ENCODE measurements around the gene SARDH. TPM values are rescaled to one million over a fixed set of nuclear protein-coding genes. Genes with fewer than 3 reads are reported as not detected.

Gene SARDH
- total RNA-seq, 2 donors from 2014 or later = 20.2 to 61.0 TPM

DNA sequence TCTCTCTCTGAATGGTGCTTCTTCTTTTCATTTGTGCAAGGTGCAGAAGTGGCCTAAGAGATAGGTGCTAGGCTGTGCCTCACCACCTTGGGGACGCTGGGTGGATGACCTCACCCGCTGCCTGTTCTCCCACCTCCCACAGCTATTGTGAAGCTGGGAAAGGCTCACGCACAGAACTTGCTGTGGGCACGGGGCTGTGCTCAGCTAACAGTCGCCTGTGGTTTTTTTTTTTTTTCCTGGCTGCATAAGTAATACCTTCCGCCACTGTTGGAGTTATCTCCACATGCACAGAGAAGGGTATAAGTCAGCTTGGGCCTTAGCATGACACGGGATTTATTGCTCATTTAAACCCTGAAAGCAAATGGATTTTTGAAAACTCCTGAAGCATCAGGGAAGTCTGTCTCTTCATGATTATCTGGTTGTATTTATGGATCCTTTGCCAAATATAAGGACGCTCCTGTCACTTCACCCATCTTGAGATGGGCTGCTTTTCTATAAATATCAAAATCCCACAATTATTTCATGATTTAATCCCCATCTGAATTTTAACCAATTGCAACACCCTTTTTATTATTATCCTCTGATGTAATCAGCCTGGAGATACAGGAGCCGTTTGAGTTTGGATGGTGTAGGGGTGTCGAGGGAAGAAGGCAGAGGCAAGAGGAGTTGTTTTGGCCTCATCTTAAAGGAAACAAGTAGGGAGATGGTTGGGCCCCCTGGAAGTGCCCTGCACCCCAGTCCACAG lies 93.0 kb downstream of the SARDH start:
- Histone ChIP-seq H3K4me3 (no peak overlapping the region), H3K27ac (no peak overlapping the region), H3K27me3 (no peaks in the 10 kb centered on the region), H3K9me3 (no peaks in the 10 kb centered on the region), H3K4me1 (no peaks in the 10 kb centered on the region), H3K36me3 (replicated peaks in 1 of 2; ENCODE audit: insufficient read depth in 1 of 2, low read depth in 2 of 2) (no peaks in the 10 kb centered on the region)
- intact Hi-C loops (cut with DNase I) = no loop called here
- WGBS, 2 donors = 54 to 65% methylated on average over 10 of the region's 10 CpGs
- DNase-seq (no peak), ATAC-seq (no peak)
- TF ChIP-seq POLR2A (IDR thresholded peaks at IDR 0.05) = no peak
- TF ChIP-seq, protein P1, sequence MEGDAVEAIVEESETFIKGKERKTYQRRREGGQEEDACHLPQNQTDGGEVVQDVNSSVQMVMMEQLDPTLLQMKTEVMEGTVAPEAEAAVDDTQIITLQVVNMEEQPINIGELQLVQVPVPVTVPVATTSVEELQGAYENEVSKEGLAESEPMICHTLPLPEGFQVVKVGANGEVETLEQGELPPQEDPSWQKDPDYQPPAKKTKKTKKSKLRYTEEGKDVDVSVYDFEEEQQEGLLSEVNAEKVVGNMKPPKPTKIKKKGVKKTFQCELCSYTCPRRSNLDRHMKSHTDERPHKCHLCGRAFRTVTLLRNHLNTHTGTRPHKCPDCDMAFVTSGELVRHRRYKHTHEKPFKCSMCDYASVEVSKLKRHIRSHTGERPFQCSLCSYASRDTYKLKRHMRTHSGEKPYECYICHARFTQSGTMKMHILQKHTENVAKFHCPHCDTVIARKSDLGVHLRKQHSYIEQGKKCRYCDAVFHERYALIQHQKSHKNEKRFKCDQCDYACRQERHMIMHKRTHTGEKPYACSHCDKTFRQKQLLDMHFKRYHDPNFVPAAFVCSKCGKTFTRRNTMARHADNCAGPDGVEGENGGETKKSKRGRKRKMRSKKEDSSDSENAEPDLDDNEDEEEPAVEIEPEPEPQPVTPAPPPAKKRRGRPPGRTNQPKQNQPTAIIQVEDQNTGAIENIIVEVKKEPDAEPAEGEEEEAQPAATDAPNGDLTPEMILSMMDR (IDR thresholded peaks at IDR 0.05) = no peak

DNA sequence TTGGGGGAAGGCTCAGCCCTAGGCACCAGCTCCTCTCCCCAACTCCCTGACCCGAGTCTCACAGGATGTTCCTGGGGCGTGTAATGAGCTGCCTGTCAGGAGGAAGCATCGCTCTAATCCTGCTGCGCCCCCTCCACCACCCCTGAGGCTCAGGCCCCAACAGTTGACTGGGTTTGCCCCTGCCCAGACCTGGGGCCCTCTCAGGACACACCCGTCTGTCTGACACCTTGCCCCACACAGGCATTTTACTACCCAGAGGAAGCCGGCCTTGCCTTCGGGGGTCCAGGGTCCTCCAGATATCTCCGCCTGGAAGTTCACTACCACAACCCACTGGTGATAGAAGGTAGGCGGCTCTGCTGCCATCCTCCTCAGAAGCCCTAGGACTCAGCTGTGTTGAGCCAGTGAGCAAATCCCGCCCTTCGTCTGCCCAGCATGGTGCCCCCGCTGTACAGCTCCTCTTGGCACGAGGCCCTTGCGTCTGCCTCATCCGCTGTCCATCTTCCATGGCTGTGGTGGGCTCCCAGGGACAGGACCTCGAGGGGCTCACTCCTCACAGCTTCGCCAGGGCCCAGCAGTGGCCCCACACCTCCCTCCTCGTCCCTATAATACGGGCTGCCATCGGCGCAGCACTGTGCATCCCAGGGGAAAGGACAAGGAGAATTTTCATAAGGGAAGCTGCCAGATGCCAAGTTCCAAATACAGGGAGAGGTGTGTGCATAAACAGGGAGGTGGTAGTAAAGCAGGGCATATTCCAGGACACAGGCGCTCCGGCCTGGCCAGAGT lies 94.0 kb downstream of the SARDH start:
- intact Hi-C loops (cut with DNase I) = no loop called here
- ATAC-seq (no peak), DNase-seq (no peak)
- no peaks in the 10 kb centered on the region for H3K9me3 ChIP-seq
- 77 to 80% methylated on average over 17 to 23 of the region's 23 CpGs for WGBS, 2 donors
- no peaks in the 10 kb centered on the region for H3K36me3 ChIP-seq (replicated peaks in 1 of 2; ENCODE audit: insufficient read depth in 1 of 2, low read depth in 2 of 2)
- no peak overlapping the region for H3K27ac ChIP-seq
- no peak overlapping the region for H3K4me3 ChIP-seq
- no peaks in the 10 kb centered on the region for H3K4me1 ChIP-seq
- no peak for TF ChIP-seq POLR2A (IDR thresholded peaks at IDR 0.05)
- TF ChIP-seq, protein P1 (IDR thresholded peaks at IDR 0.05) = no peak
- no peaks in the 10 kb centered on the region for H3K27me3 ChIP-seq

DNA sequence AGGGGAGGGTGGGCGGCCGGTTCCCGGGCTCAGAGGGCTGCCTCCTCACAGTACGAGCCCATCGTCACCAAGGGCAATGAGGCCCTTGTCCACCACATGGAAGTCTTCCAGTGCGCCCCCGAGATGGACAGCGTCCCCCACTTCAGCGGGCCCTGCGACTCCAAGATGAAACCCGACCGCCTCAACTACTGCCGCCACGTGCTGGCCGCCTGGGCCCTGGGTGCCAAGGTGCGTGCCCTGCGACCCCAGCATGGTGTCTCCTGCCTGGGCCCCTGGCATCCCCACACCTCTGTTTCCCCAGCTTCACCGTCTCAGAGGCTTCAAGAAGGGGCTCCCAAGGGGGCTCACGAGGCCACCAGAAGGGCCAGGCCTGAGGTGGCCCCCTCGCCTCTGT lies 94.8 kb downstream of the SARDH start:
- ATAC-seq (no peak), DNase-seq (no peak)
- TF ChIP-seq, protein P1 (IDR thresholded peaks at IDR 0.05) = no peak
- TF ChIP-seq POLR2A (IDR thresholded peaks at IDR 0.05) = no peak
- Histone ChIP-seq H3K4me1 (no peaks in the 10 kb centered on the region), H3K27me3 (no peaks in the 10 kb centered on the region), H3K4me3 (no peak overlapping the region), H3K9me3 (no peaks in the 10 kb centered on the region), H3K36me3 (replicated peaks in 1 of 2; ENCODE audit: insufficient read depth in 1 of 2, low read depth in 2 of 2) (no peaks in the 10 kb centered on the region), H3K27ac (no peak overlapping the region)
- intact Hi-C loops (cut with DNase I) = no loop called here
- 85 to 86% methylated on average over 7 to 20 of the region's 20 CpGs for WGBS, 2 donors

DNA sequence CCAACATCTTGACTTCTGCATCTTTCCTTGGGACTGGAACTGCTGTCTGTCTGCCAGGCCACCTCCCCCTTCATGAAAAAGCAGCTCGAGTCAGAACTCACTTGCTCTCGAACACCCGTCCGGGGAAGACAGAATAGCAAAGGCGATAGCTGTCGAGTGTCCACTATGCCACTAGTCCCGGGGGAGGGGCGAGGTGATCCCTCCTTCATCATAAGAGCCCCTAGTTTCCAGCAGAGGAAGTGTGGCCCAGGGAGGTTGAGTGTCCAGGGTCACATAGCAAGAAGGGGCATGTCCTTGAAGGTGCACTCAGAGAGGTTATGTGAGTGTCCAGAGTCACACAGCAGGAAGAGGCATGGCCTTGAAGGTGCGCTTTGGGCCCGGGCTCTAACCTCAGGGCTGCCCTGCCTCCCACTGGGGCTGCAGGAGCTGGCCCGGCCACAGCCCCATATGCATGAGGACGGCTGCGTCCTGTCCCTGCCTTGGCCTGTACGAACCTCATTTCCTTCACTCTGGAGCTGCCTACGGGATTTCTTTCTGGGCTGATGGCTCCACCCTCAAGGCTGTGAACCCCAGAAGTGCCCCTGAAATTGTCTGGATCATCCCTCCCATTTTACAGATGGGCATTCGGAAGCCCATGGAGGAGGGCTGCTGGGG lies 95.3 kb downstream of the SARDH start:
- H3K27ac ChIP-seq = no peak overlapping the region
- TF ChIP-seq, protein P1 (IDR thresholded peaks at IDR 0.05) = no peak
- TF ChIP-seq POLR2A (IDR thresholded peaks at IDR 0.05) = no peak
- no peak overlapping the region for H3K4me3 ChIP-seq
- DNase-seq (no peak), ATAC-seq (no peak)
- no peaks in the 10 kb centered on the region for H3K4me1 ChIP-seq
- no peaks in the 10 kb centered on the region for H3K27me3 ChIP-seq
- H3K36me3 ChIP-seq (replicated peaks in 1 of 2; ENCODE audit: insufficient read depth in 1 of 2, low read depth in 2 of 2) = no peaks in the 10 kb centered on the region
- no peaks in the 10 kb centered on the region for H3K9me3 ChIP-seq
- 67 to 76% methylated on average over 8 to 16 of the region's 16 CpGs for WGBS, 2 donors
- intact Hi-C loops (cut with DNase I) = no loop called here
